GM12878 (cell line): ENCODE data around the gene F2RL3. TPM values are rescaled to one million over a fixed set of nuclear protein-coding genes. Genes with fewer than 3 reads are reported as not detected.
A peak's percentile ranks its signal among the peaks of the same experiment; 100 is the strongest.

Experiments
- ATAC-seq: fragments of 200-7000 bp; cut with Tn5 transposase; 3 replicates; pipeline ENCODE4 v1.9.1; 2020; ENCODE audit warnings: mild to moderate bottlenecking, moderate library complexity
- BruUV-seq: library from RNA; stranded (reverse); fragments of 400-500 nt; replicated peaks from 2 replicates; lab custom pipeline; 2021; lab: Mats Ljungman, UMichigan
- CTCF ChIA-PET: fragments of 300-600 bp; sonication (Branson Sonifier 250); formaldehyde crosslinking; extraction: SDS; loops from one replicate; lab custom pipeline; 2021; ENCODE audit warnings: inconsistent platforms; lab: Yijun Ruan, JAX
- POLR2A ChIA-PET: fragments of 350-600 bp; formaldehyde crosslinking; extraction: SDS; loops from one replicate; lab custom pipeline; 2021; ENCODE audit warnings: inconsistent platforms; lab: Charles Lee
- RAD21 ChIA-PET: fragments of 300-600 bp; sonication (Branson Sonifier 250); formaldehyde crosslinking; loops from one replicate; lab custom pipeline; 2023; ENCODE audit warnings: antibody characterized with exemption; ENCODE audit not compliant: unreplicated experiment; lab: Charles Lee
- SMC1A ChIA-PET: fragments of 300-600 bp; sonication (Branson Sonifier 250); formaldehyde crosslinking; loops from one replicate; lab custom pipeline; 2023; ENCODE audit not compliant: unreplicated experiment, uncharacterized antibody; lab: Charles Lee
- DNase-seq: peaks from one replicate; pipeline ENCODE4 v3.0.0-alpha.2; 2011; ENCODE audit warnings: low read depth, low spot score
- FAIRE-seq: peaks from 3 replicates; lab custom pipeline; 2011; peaks lifted over from hg19 to GRCh38; lab: Jason Lieb, UNC
- H2AFZ ChIP-seq: 2 replicates; pipeline ENCODE4 v1.6.0; 2011; ENCODE audit warnings: low read depth, low read length, control low read depth; ENCODE audit not compliant: control insufficient read depth
- H3K27ac ChIP-seq: 2 replicates; pipeline ENCODE4 v1.5.1; 2011; ENCODE audit warnings: control low read depth; ENCODE audit not compliant: control insufficient read depth, insufficient read depth
- H3K27me3 ChIP-seq, 2 experiments: replicated peaks in 1 of 2; 2 replicates each; pipeline versions ENCODE4 v1.6.0 to v1.6.1; 2011; ENCODE audit warnings: low read length in 1 of 2; ENCODE audit not compliant: control insufficient read depth in 2 of 2, insufficient read depth in 2 of 2
- H3K36me3 ChIP-seq, 2 experiments: 2 replicates each; pipeline ENCODE4 v1.5.1; 2011; ENCODE audit warnings: low read length in 1 of 2; ENCODE audit not compliant: control insufficient read depth in 2 of 2, insufficient read depth in 2 of 2
- H3K4me1 ChIP-seq: 2 replicates; pipeline ENCODE4 v1.6.1; 2011; ENCODE audit warnings: mild to moderate bottlenecking, low read length, moderate library complexity, mixed read lengths; ENCODE audit not compliant: control insufficient read depth, insufficient read depth
- H3K4me2 ChIP-seq: 2 replicates; pipeline ENCODE4 v1.6.0; 2011; ENCODE audit warnings: control low read depth; ENCODE audit not compliant: control insufficient read depth, insufficient read depth
- H3K4me3 ChIP-seq: fragments of 200-600 bp; sonication (generic); 2 replicates; pipeline ENCODE4 v1.5.1; 2016
- H3K79me2 ChIP-seq: 2 replicates; pipeline ENCODE4 v1.6.0; 2011; ENCODE audit warnings: low read length; ENCODE audit not compliant: control insufficient read depth, insufficient read depth
- H3K9ac ChIP-seq: 2 replicates; pipeline ENCODE4 v1.8.0; 2011; ENCODE audit warnings: low read length, control low read depth, mixed read lengths; ENCODE audit not compliant: control insufficient read depth, insufficient read depth
- H3K9me3 ChIP-seq: replicated peaks from 3 replicates; pipeline ENCODE4 v1.5.1; 2011; ENCODE audit warnings: mild to moderate bottlenecking, low read length; ENCODE audit not compliant: control insufficient read depth, insufficient read depth
- H4K20me1 ChIP-seq: 2 replicates; pipeline ENCODE4 v1.6.0; 2011; ENCODE audit not compliant: control insufficient read depth, insufficient read depth
- BCL11A ChIP-seq: IDR thresholded peaks from 2 replicates; pipeline ENCODE4 v1.6.1; 2011; ENCODE audit warnings: low read depth, low read length
- CREB1 ChIP-seq: IDR thresholded peaks from 2 replicates; pipeline ENCODE4 v1.6.1; 2012; ENCODE audit warnings: low read depth, mild to moderate bottlenecking, inconsistent platforms
- DPF2 ChIP-seq: fragments of 450-650 bp; IDR thresholded peaks from 2 replicates; pipeline ENCODE4 v1.6.1; 2017; ENCODE audit warnings: mild to moderate bottlenecking
- EZH2 ChIP-seq: IDR thresholded peaks from 2 replicates; pipeline ENCODE4 v1.6.1; 2012; ENCODE audit warnings: low read depth, mild to moderate bottlenecking, control low read depth, inconsistent platforms, low read length, borderline replicate concordance; ENCODE audit not compliant: control insufficient read depth
- HCFC1 ChIP-seq: fragments of 150-350 bp; IDR thresholded peaks from 2 replicates; pipeline ENCODE4 v1.6.1; 2014; ENCODE audit warnings: low read length
- NR2C1 ChIP-seq: fragments of 450-650 bp; IDR thresholded peaks from 2 replicates; pipeline ENCODE4 v1.6.1; 2017; ENCODE audit warnings: antibody characterized with exemption, mild to moderate bottlenecking, moderate library complexity
- RAD21 ChIP-seq: IDR thresholded peaks from 2 replicates; pipeline ENCODE4 v1.6.1; 2011; ENCODE audit warnings: mild to moderate bottlenecking, low read depth, low read length, moderate library complexity; ENCODE audit not compliant: insufficient read depth
- RCOR1 ChIP-seq: conservative IDR thresholded peaks from 2 replicates; pipeline ENCODE4 v1.6.1; 2012; ENCODE audit warnings: low read depth, low read length, improper control_type of control experiment
- RUNX3 ChIP-seq: IDR thresholded peaks from 2 replicates; pipeline ENCODE4 v1.6.1; 2012; ENCODE audit warnings: low read length, inconsistent platforms
- SMAD5 ChIP-seq: IDR thresholded peaks from 2 replicates; pipeline ENCODE4 v1.6.1; 2016; ENCODE audit warnings: antibody characterized with exemption, low read depth
- SMC3 ChIP-seq: IDR thresholded peaks from 2 replicates; pipeline ENCODE4 v1.6.1; 2011; ENCODE audit warnings: low read length, improper control_type of control experiment, borderline replicate concordance
- YY1 ChIP-seq: IDR thresholded peaks from 2 replicates; pipeline ENCODE4 v1.6.1; 2011; ENCODE audit warnings: low read depth, mild to moderate bottlenecking, low read length
- ZBED1 ChIP-seq: IDR thresholded peaks from 2 replicates; pipeline ENCODE4 v1.6.1; 2016; ENCODE audit warnings: borderline replicate concordance
- ZNF384 ChIP-seq: IDR thresholded peaks from 2 replicates; pipeline ENCODE4 v1.6.1; 2012; ENCODE audit warnings: low read depth, mild to moderate bottlenecking, low read length, improper control_type of control experiment, borderline replicate concordance
- WGBS: methylation state at CpG from one replicate; pipeline ENCODE4 v1.1.6; 2016; ENCODE audit warnings: low lambda C conversion rate; ENCODE audit not compliant: insufficient replicate concordance, insufficient coverage; ENCODE audit errors: missing lambda C conversion rate; 5-methylcytosine and 5-hydroxymethylcytosine counted together
- in situ Hi-C: fragments of 300-500 bp; cut with MboI; formaldehyde crosslinking; loops from 9 replicates; pipeline ENCODE4 v1.14.3; 2018; ENCODE audit warnings: mixed read lengths
- intact Hi-C: fragments of 100-400 bp; cut with micrococcal nuclease; formaldehyde crosslinking; loops from one replicate; pipeline ENCODE4 v1.14.2; 2022; ENCODE audit not compliant: unreplicated experiment
- polyA plus RNA-seq, 11 experiments: library from polyadenylated mRNA; depleted of rRNA in 4 of 11; unstranded in 6 of 11; stranded (reverse) in 5 of 11; fragments of >200 nt; fragmentation: Nextera tagmentation in 4 of 11; fragmentation: Illumina TruSeq in 1 of 11; extraction: Ambion mirVana in 4 of 11; extraction: Trizol in 1 of 11; gene quantifications; 1 replicate in 1 of 11; 2 replicates in 10 of 11; pipeline versions ENCODE4 v1.2.1 to v1.2.3, GENCODE V29; 2011 to 2016; ENCODE audit warnings: inconsistent platforms in 2 of 11, missing spikeins in 2 of 11, low read depth in 1 of 11
- total RNA-seq, 4 experiments: library from RNA; depleted of rRNA in 3 of 4; stranded (reverse); fragments of >200 nt in 3 of 4; fragmentation: Illumina TruSeq in 1 of 4; extraction: Trizol in 1 of 4; gene quantifications; 2 replicates each; pipeline versions ENCODE4 v1.2.1 to v1.2.3, GENCODE V29; 2013 to 2021
- TF ChIP-seq, protein P1 (sequence below): IDR thresholded peaks from 2 replicates; pipeline ENCODE4 v1.6.1; 2012; ENCODE audit warnings: low read depth, low read length, improper control_type of control experiment
- TF ChIP-seq, protein P2 (sequence below): IDR thresholded peaks from 2 replicates; pipeline ENCODE4 v1.6.1; 2011; ENCODE audit warnings: low read depth, mild to moderate bottlenecking, low read length, moderate library complexity, borderline replicate concordance; ENCODE audit errors: extremely low read depth
- TF ChIP-seq, protein P3 (sequence below): fragments of 450-650 bp; IDR thresholded peaks from 2 replicates; pipeline ENCODE4 v1.6.1; 2018; ENCODE audit warnings: mild to moderate bottlenecking, low read depth, moderate library complexity; ENCODE audit not compliant: partially characterized antibody
- TF ChIP-seq, protein P4 (sequence below), 3 experiments: IDR thresholded peaks in 2 of 3; conservative IDR thresholded peaks in 1 of 3; 2 replicates each; pipeline ENCODE4 v1.5.1; 2011; ENCODE audit warnings: low read depth in 3 of 3, low read length in 3 of 3, mild to moderate bottlenecking in 3 of 3, control low read depth in 2 of 3, moderate library complexity in 2 of 3, inconsistent platforms in 1 of 3, mixed read lengths in 1 of 3; ENCODE audit not compliant: control insufficient read depth in 2 of 3, insufficient read depth in 1 of 3; ENCODE audit errors: extremely low read depth in 1 of 3

F2RL3 gene
- total and polyA plus RNA-seq, 10 of the 15 experiments (the other 5 are each of a cell fraction or from before 2014, with no cell fraction given), result 0.01 to 1.2 (median 0.29) TPM

DNA sequence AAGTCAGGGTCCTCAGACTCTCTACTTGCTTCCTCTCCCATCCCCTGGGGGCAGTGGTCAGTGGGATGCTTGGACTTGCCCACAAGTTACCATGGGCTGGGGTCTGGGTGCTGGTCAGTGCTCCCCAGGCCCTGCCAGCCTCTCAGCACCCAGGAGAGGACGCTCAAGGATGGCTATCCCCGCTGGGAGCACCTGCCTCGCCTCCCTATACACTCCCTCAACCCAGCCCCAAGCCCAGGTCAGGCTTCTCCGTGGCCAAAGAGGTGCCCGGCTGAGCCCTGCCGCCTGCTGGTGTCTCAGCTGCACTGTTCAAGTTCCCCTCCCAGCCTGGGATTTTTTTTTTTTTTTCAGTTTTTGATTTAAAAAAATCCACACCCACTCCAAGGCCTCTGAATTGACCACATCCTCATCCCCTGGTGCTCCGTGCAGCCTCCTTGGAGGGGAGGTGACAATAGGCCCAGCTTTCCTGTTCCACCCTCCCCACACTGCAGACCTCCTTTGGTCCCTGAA is 10.8 kb downstream of the F2RL3 start:
- WGBS, result 0% methylated on average over 7 of the region's 7 CpGs
- no peak overlapping the region for H2AFZ ChIP-seq
- CTCF ChIA-PET, result interaction anchor here (1.0 to 2.5 kb wide), 6 partner anchors 70 to 185 kb away, joined by 3 to 9 read pairs (median 6); no protein-coding TSS in a partner anchor
- H3K4me2 ChIP-seq, result peak overlapping the region; percentile 50; the same call in 1 of the 2 replicates
- peak; percentile 35 for FAIRE-seq
- peak; percentile 68 for ATAC-seq
- intact Hi-C loops, result loop anchor here (1.0 to 10.0 kb wide), 5 partner anchors 63 to 405 kb away; partner anchors contain the start of genes ABHD8, DDA1 and MRPL34
- POLR2A ChIA-PET, result no interaction called here
- no peaks in the 10 kb centered on the region for H3K79me2 ChIP-seq
- RAD21 ChIA-PET, result interaction anchor here (1.1 to 2.1 kb wide), 3 partner anchors 64 to 185 kb away, joined by 6 to 8 read pairs (median 6); no protein-coding TSS in a partner anchor
- H4K20me1 ChIP-seq, result no peaks in the 10 kb centered on the region
- no TSS peak for BruUV-seq
- H3K36me3 ChIP-seq, result no peaks in the 10 kb centered on the region
- H3K27ac ChIP-seq, result no peak overlapping the region
- H3K4me1 ChIP-seq, result peaks cover 26% of the 10 kb centered on the region
- SMC1A ChIA-PET, result interaction anchor here (1.9 to 2.2 kb wide), 2 partner anchors 63 to 185 kb away, joined by 6 to 9 read pairs; no protein-coding TSS in a partner anchor
- H3K9me3 ChIP-seq, result no peaks in the 10 kb centered on the region; the same call in 2 of the 3 replicates
- no peaks in the 10 kb centered on the region for H3K27me3 ChIP-seq
- no peak overlapping the region for H3K9ac ChIP-seq
- no peak overlapping the region for H3K4me3 ChIP-seq
- no peak for DNase-seq
- in situ Hi-C loops, result loop anchor here (5.0 kb wide), 1 partner anchor 127 kb away; no protein-coding TSS in a partner anchor
- TF ChIP-seq ZNF384 (peak; percentile 97), DPF2 (0 out of 2 replicates have a peak, but pooled peaks have one; percentile 19), SMC3 (peak; percentile 93), CREB1 (no peak), YY1 (peak; percentile 71; the same call in 1 of the 2 replicates), HCFC1 (no peak), BCL11A (no peak), SMAD5 (no peak), RUNX3 (peak; percentile 72), EZH2 (no peak), RAD21 (peak; percentile 85), NR2C1 (no peak), ZBED1 (no peak), RCOR1 (no peak)
- TF ChIP-seq, protein P1, sequence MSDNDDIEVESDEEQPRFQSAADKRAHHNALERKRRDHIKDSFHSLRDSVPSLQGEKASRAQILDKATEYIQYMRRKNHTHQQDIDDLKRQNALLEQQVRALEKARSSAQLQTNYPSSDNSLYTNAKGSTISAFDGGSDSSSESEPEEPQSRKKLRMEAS, result no peak
- TF ChIP-seq, protein P2, sequence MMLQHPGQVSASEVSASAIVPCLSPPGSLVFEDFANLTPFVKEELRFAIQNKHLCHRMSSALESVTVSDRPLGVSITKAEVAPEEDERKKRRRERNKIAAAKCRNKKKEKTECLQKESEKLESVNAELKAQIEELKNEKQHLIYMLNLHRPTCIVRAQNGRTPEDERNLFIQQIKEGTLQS, result no peak
- TF ChIP-seq, protein P3, sequence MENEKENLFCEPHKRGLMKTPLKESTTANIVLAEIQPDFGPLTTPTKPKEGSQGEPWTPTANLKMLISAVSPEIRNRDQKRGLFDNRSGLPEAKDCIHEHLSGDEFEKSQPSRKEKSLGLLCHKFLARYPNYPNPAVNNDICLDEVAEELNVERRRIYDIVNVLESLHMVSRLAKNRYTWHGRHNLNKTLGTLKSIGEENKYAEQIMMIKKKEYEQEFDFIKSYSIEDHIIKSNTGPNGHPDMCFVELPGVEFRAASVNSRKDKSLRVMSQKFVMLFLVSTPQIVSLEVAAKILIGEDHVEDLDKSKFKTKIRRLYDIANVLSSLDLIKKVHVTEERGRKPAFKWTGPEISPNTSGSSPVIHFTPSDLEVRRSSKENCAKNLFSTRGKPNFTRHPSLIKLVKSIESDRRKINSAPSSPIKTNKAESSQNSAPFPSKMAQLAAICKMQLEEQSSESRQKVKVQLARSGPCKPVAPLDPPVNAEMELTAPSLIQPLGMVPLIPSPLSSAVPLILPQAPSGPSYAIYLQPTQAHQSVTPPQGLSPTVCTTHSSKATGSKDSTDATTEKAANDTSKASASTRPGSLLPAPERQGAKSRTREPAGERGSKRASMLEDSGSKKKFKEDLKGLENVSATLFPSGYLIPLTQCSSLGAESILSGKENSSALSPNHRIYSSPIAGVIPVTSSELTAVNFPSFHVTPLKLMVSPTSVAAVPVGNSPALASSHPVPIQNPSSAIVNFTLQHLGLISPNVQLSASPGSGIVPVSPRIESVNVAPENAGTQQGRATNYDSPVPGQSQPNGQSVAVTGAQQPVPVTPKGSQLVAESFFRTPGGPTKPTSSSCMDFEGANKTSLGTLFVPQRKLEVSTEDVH, result no peak
- TF ChIP-seq, protein P4, sequence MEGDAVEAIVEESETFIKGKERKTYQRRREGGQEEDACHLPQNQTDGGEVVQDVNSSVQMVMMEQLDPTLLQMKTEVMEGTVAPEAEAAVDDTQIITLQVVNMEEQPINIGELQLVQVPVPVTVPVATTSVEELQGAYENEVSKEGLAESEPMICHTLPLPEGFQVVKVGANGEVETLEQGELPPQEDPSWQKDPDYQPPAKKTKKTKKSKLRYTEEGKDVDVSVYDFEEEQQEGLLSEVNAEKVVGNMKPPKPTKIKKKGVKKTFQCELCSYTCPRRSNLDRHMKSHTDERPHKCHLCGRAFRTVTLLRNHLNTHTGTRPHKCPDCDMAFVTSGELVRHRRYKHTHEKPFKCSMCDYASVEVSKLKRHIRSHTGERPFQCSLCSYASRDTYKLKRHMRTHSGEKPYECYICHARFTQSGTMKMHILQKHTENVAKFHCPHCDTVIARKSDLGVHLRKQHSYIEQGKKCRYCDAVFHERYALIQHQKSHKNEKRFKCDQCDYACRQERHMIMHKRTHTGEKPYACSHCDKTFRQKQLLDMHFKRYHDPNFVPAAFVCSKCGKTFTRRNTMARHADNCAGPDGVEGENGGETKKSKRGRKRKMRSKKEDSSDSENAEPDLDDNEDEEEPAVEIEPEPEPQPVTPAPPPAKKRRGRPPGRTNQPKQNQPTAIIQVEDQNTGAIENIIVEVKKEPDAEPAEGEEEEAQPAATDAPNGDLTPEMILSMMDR (IDR thresholded peaks at IDR 0.05 in 2 of 3, conservative IDR thresholded peaks at IDR 0.05 in 1 of 3; ENCODE audit: control insufficient read depth in 2 of 3, extremely low read depth in 1 of 3, insufficient read depth in 1 of 3, low read depth in 3 of 3, low read length in 3 of 3), result peak; percentile 76 to 87 (median 79)
